DLD1 (cell line): ENCODE measurements around the gene TRIM65.

Source experiments
- in situ Hi-C: cut with HindIII; loops from 2 replicates; pipeline ENCODE4 v1.10.0; 2017; ENCODE audit warnings: low sequenced_read_pairs

The TRIM65 gene

GRCh38 chr17:75896415-75897159, at the start of gene TRIM65:
TRIM65 (minus strand) TSS chr17:75896951; CDS start chr17:75896937, 14 bp downstream.
- in situ Hi-C loops, result no loop called here

GRCh38 chr17:75945211-75945610, 48.5 kb upstream of the TRIM65 start:
- in situ Hi-C loops, result no loop called here

- in situ Hi-C loops, result no loop called here
These were observed 46.7 kb upstream of the TRIM65 start for GRCh38 chr17:75943491-75943890.

- in situ Hi-C loops, result no loop called here
These were observed 45.7 kb upstream of the TRIM65 start for GRCh38 chr17:75942473-75942872.

GRCh38 chr17:75941442-75941819, 44.7 kb upstream of the TRIM65 start:
- in situ Hi-C loops, result no loop called here

GRCh38 chr17:75940727-75941441, 44.1 kb upstream of the TRIM65 start, which contains the start of gene FBF1:
FBF1 (minus strand) TSS chr17:75941042; CDS start chr17:75938149, 2,893 bp downstream.
- in situ Hi-C loops, result no loop called here

GRCh38 chr17:75937652-75938051, 40.9 kb upstream of the TRIM65 start:
- in situ Hi-C loops, result no loop called here

GRCh38 chr17:75933808-75934207, 37.1 kb upstream of the TRIM65 start:
- in situ Hi-C loops, result no loop called here

- in situ Hi-C loops, result no loop called here
These were observed 36.1 kb upstream of the TRIM65 start for GRCh38 chr17:75932852-75933251.

- in situ Hi-C loops, result no loop called here
These were observed 34.3 kb upstream of the TRIM65 start for GRCh38 chr17:75931062-75931461.

- in situ Hi-C loops, result no loop called here
These were observed 30.7 kb upstream of the TRIM65 start for GRCh38 chr17:75927286-75927922.

GRCh38 chr17:75926456-75926855, 29.7 kb upstream of the TRIM65 start:
- in situ Hi-C loops, result no loop called here

- in situ Hi-C loops, result no loop called here
These were observed 29.2 kb upstream of the TRIM65 start for GRCh38 chr17:75925912-75926311.

- in situ Hi-C loops, result no loop called here
These were observed 28.4 kb upstream of the TRIM65 start for GRCh38 chr17:75925103-75925502.

GRCh38 chr17:75922963-75923874, 26.5 kb upstream of the TRIM65 start:
- in situ Hi-C loops, result no loop called here

- in situ Hi-C loops, result no loop called here
These were observed 25.6 kb upstream of the TRIM65 start for GRCh38 chr17:75922173-75922961.

GRCh38 chr17:75921596-75921995, 24.8 kb upstream of the TRIM65 start:
- in situ Hi-C loops, result no loop called here

- in situ Hi-C loops, result no loop called here
These were observed 23.4 kb upstream of the TRIM65 start for GRCh38 chr17:75920045-75920560.

- in situ Hi-C loops, result no loop called here
These were observed 22.9 kb upstream of the TRIM65 start for GRCh38 chr17:75919611-75920010.
